ENCODE data around the gene PTPN13.
"Not testable (repeated sequence)": the region's sequence is repeated elsewhere in the genome, so short reads cannot be mapped to it uniquely, and the experiment has no call there.

Gene PTPN13

GRCh38 chr4:86640469-86640868, 46.4 kb downstream of the PTPN13 start:
- no peaks in the 10 kb centered on the region; the same call in 1 of the 2 replicates for H3K36me3 ChIP-seq (ENCODE audit: insufficient read depth, low read length)
- H3K9me3 ChIP-seq (ENCODE audit: control insufficient read depth, insufficient read depth, low read length), result peaks cover 4% of the 10 kb centered on the region; the same call in 1 of the 2 replicates
- H3K9ac ChIP-seq (ENCODE audit: low read depth, low read length), result no peak overlapping the region
- H3K4me1 ChIP-seq (ENCODE audit: insufficient read depth, low read length), result peaks cover 7% of the 10 kb centered on the region; the same call in 1 of the 2 replicates

DNA sequence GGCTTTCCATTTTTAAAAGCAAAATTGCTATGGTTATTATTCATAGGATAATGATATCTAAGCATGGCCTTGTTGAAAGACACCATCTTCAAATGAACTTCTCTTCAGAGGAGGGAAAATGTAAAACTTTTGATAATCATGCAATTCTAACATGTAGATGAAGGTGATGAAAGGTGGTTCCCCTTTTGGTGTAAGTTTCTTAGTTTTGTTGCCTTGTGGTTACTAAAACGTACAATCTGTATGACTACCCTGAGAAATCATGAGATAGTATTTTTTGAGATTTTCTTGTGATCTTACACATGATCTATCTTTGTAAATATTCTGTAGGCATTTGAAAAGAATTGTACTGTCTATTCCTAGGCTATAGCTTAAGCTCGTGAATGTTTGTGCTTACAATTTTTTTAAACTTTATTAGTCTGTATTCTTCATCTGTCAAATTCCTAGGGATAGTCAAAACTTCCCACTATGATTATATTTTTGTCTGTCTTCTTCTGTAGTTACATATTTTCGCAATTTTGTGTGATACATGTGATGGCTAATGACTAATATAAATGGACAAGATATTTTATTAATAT, 47.5 kb downstream of the PTPN13 start:
- no peak overlapping the region for H3K9ac ChIP-seq (ENCODE audit: low read depth, low read length)
- no peaks in the 10 kb centered on the region for H3K9me3 ChIP-seq (ENCODE audit: control insufficient read depth, insufficient read depth, low read length)
- no peaks in the 10 kb centered on the region for H3K36me3 ChIP-seq (ENCODE audit: insufficient read depth, low read length)

GRCh38 chr4:86644892-86645291, 50.8 kb downstream of the PTPN13 start:
- Histone ChIP-seq H3K9me3 (ENCODE audit: control insufficient read depth, insufficient read depth, low read length) (0 out of 2 replicates have a peak, but pooled peaks cover 4% of the 10 kb centered on the region), H3K36me3 (ENCODE audit: insufficient read depth, low read length) (no peaks in the 10 kb centered on the region), H3K9ac (ENCODE audit: low read depth, low read length) (no peak overlapping the region), H3K4me1 (ENCODE audit: insufficient read depth, low read length) (peaks cover 5% of the 10 kb centered on the region; the same call in 1 of the 2 replicates)

More for the DNA sequence above, 47.5 kb downstream of the PTPN13 start:
- peaks cover 7% of the 10 kb centered on the region; the same call in 1 of the 2 replicates for H3K4me1 ChIP-seq (ENCODE audit: insufficient read depth, low read length)

GRCh38 chr4:86652332-86652932, 58.3 kb downstream of the PTPN13 start:
- Histone ChIP-seq H3K36me3 (ENCODE audit: insufficient read depth, low read length) (no peaks in the 10 kb centered on the region), H3K9ac (ENCODE audit: low read depth, low read length) (no peak overlapping the region), H3K9me3 (ENCODE audit: control insufficient read depth, insufficient read depth, low read length) (peaks cover 10% of the 10 kb centered on the region; the same call in 1 of the 2 replicates), H3K4me1 (ENCODE audit: insufficient read depth, low read length) (no peaks in the 10 kb centered on the region)

DNA sequence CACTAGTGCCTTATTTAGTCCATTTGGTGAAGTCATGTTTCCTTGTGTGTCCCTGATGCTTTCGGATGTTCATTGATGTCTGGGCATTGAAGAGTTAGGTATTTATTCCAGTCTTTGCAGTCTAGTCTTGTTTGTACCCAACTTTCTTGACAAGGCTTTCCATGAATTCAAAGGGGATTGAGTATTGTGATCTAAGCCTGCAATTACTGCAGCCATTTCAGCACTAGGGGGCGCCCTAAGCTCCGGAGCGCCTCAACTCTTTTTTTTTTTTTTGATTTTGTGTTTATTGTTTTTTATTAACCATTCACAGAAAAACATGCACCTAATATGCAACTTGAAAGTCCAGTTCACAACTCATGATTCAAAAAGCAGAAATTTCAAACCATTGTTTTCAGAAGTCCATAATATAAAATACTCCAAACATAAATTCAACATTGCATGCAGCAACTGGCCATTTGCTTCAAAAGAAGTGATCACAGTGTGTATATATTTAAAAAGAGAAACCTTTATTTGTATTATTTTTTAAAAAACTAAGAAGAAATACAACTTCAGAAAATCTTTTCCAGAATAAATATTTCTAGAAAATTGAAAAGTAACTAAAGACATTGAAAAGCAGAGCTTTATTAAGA, 59.2 kb downstream of the PTPN13 start:
- H3K4me1 ChIP-seq (ENCODE audit: insufficient read depth, low read length), result no peaks in the 10 kb centered on the region
- no peak overlapping the region for H3K9ac ChIP-seq (ENCODE audit: low read depth, low read length)
- H3K36me3 ChIP-seq (ENCODE audit: insufficient read depth, low read length), result no peaks in the 10 kb centered on the region
- H3K9me3 ChIP-seq (ENCODE audit: control insufficient read depth, insufficient read depth, low read length), result peaks cover 9% of the 10 kb centered on the region; the same call in 1 of the 2 replicates

- not testable (repeated sequence) for H3K4me1 ChIP-seq (ENCODE audit: insufficient read depth, low read length); H3K9ac ChIP-seq (ENCODE audit: low read depth, low read length); H3K36me3 ChIP-seq (ENCODE audit: insufficient read depth, low read length); H3K9me3 ChIP-seq (ENCODE audit: control insufficient read depth, insufficient read depth, low read length)
Observed at GRCh38 chr4:86656781-86657180, 62.7 kb downstream of the PTPN13 start.

GRCh38 chr4:86657382-86657781, 63.3 kb downstream of the PTPN13 start:
- no peaks in the 10 kb centered on the region for H3K36me3 ChIP-seq (ENCODE audit: insufficient read depth, low read length)
- no peaks in the 10 kb centered on the region for H3K4me1 ChIP-seq (ENCODE audit: insufficient read depth, low read length)
- H3K9me3 ChIP-seq (ENCODE audit: control insufficient read depth, insufficient read depth, low read length), result no peaks in the 10 kb centered on the region; the same call in 1 of the 2 replicates
- no peak overlapping the region for H3K9ac ChIP-seq (ENCODE audit: low read depth, low read length)

- Histone ChIP-seq H3K4me1 (ENCODE audit: insufficient read depth, low read length) (no peaks in the 10 kb centered on the region), H3K36me3 (ENCODE audit: insufficient read depth, low read length) (no peaks in the 10 kb centered on the region), H3K9ac (ENCODE audit: low read depth, low read length) (no peak overlapping the region), H3K9me3 (ENCODE audit: control insufficient read depth, insufficient read depth, low read length) (no peaks in the 10 kb centered on the region; the same call in 1 of the 2 replicates)
Observed at GRCh38 chr4:86657910-86658309, 63.8 kb downstream of the PTPN13 start.

DNA sequence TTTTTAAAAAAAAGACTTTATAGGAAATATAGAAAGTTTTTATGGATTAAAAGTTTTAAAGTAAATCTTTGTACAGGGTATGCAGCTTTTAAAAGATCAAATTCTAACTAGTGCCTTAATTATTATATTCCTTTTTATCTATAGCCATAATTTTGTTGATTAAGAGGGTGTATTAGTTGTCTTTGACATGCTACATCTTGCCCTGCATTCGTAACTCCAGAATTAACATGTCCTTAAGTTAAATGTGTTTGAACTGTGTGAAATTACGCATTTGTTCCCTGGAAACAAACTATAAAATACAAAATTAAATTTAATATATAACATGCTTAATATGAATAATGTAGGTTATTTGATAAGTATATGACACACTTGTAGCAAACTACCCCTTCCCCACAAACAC, 66.3 kb downstream of the PTPN13 start:
- Histone ChIP-seq H3K9ac (ENCODE audit: low read depth, low read length) (no peak overlapping the region), H3K9me3 (ENCODE audit: control insufficient read depth, insufficient read depth, low read length) (no peaks in the 10 kb centered on the region), H3K36me3 (ENCODE audit: insufficient read depth, low read length) (no peaks in the 10 kb centered on the region)

GRCh38 chr4:86661006-86661405, 66.9 kb downstream of the PTPN13 start:
- Histone ChIP-seq H3K9ac (ENCODE audit: low read depth, low read length) (no peak overlapping the region), H3K4me1 (ENCODE audit: insufficient read depth, low read length) (0 out of 2 replicates have a peak, but pooled peaks cover 5% of the 10 kb centered on the region), H3K36me3 (ENCODE audit: insufficient read depth, low read length) (no peaks in the 10 kb centered on the region), H3K9me3 (ENCODE audit: control insufficient read depth, insufficient read depth, low read length) (no peaks in the 10 kb centered on the region)

More for the DNA sequence above, 66.3 kb downstream of the PTPN13 start:
- H3K4me1 ChIP-seq (ENCODE audit: insufficient read depth, low read length), result 0 out of 2 replicates have a peak, but pooled peaks cover 5% of the 10 kb centered on the region

GRCh38 chr4:86661418-86661817, 67.3 kb downstream of the PTPN13 start:
- Histone ChIP-seq H3K9ac (ENCODE audit: low read depth, low read length) (no peak overlapping the region), H3K9me3 (ENCODE audit: control insufficient read depth, insufficient read depth, low read length) (no peaks in the 10 kb centered on the region), H3K36me3 (ENCODE audit: insufficient read depth, low read length) (no peaks in the 10 kb centered on the region), H3K4me1 (ENCODE audit: insufficient read depth, low read length) (0 out of 2 replicates have a peak, but pooled peaks cover 5% of the 10 kb centered on the region)

- no peaks in the 10 kb centered on the region for H3K36me3 ChIP-seq (ENCODE audit: insufficient read depth, low read length)
Observed at GRCh38 chr4:86664959-86665358, 70.8 kb downstream of the PTPN13 start.

GRCh38 chr4:86670298-86670697, 76.2 kb downstream of the PTPN13 start:
- H3K36me3 ChIP-seq (ENCODE audit: insufficient read depth, low read length), result no peaks in the 10 kb centered on the region
- H3K9me3 ChIP-seq (ENCODE audit: control insufficient read depth, insufficient read depth, low read length), result no peaks in the 10 kb centered on the region
- H3K4me1 ChIP-seq (ENCODE audit: insufficient read depth, low read length), result 0 out of 2 replicates have a peak, but pooled peaks cover 3% of the 10 kb centered on the region
- H3K9ac ChIP-seq (ENCODE audit: low read depth, low read length), result no peak overlapping the region

More at GRCh38 chr4:86664959-86665358, 70.8 kb downstream of the PTPN13 start:
- 0 out of 2 replicates have a peak, but pooled peaks cover 5% of the 10 kb centered on the region for H3K4me1 ChIP-seq (ENCODE audit: insufficient read depth, low read length)
- no peak overlapping the region for H3K9ac ChIP-seq (ENCODE audit: low read depth, low read length)
- H3K9me3 ChIP-seq (ENCODE audit: control insufficient read depth, insufficient read depth, low read length), result no peaks in the 10 kb centered on the region

DNA sequence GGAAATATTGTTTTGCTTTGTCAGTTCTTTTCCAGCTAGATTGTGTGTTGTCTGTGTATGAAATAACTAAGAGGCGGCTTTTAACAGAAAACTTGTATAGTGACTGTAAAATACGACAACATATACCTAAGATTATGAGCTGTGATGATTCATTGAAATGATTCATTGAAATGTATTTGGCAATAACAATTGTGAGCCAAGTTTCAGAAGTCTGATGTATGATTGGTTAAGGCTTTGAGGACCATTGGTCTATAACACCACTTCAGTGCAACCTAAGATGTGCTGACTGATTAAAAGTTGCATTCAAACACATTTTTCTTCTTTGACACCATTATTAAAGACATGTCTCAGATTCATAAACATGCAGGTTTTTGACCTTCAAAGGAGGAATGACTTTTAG, 76.6 kb downstream of the PTPN13 start:
- no peaks in the 10 kb centered on the region for H3K36me3 ChIP-seq (ENCODE audit: insufficient read depth, low read length)
- H3K4me1 ChIP-seq (ENCODE audit: insufficient read depth, low read length), result 0 out of 2 replicates have a peak, but pooled peaks cover 3% of the 10 kb centered on the region
- H3K9ac ChIP-seq (ENCODE audit: low read depth, low read length), result no peak overlapping the region
- H3K9me3 ChIP-seq (ENCODE audit: control insufficient read depth, insufficient read depth, low read length), result no peaks in the 10 kb centered on the region
